Limb (tissue), 2 donors: ENCODE measurements around the gene FAM107A.

Source experiments
- DNase-seq, 2 donors: peaks; one replicate each; pipeline ENCODE4 v3.0.0-alpha.2; 2016; ENCODE audit errors: extremely low spot score in 2 of 2

FAM107A gene

DNA sequence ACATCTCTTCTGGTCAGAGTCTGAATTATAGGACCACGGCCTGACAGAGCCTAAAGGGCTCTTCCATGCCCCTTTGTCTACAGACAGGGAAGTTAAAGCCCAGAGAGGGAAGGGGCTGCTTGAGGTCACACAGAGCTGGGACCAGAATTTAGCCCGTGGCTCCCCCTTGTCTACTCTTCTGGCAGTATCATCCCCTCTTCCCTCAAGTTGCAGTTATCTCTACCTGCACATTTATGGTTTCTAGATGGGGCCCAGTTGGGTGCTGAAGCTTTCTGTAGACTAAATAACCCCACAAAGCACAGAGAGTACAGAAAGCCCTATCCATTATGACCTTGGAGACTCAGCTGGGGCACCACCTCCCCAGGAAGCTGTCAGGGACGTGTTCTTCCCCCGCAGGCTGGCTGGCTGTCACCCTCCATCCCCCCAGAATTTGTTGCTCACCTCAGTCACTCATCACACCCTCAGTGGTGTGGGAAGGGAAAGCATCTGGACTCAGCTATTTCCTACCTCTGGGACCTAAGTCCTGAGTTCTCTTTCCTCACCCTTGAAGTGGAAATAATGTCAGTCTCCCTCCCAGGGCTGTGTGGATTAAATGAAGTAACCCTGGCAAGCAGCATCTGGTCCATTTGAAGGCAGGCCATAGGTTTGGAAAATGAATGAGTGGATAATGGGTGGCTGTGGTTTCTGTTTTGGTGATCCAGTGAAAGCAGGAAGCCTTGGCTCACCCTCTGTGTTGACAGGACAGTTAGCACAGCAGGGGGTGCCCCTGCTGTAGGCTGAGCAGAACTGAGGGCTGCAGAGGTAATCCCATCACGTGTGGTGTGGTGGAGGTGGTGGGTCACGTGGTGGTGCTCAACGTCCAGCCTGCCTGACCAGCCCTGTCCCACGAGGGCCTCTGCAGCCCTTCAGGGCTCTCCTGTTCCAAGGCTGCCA, 56.5 kb downstream of the FAM107A start:
- DNase-seq = no peak

- no peak for DNase-seq
These were observed 57.4 kb downstream of the FAM107A start for GRCh38 chr3:58519668-58520402.

- no peak for DNase-seq
These were observed 58.9 kb downstream of the FAM107A start for GRCh38 chr3:58518291-58518789.

DNA sequence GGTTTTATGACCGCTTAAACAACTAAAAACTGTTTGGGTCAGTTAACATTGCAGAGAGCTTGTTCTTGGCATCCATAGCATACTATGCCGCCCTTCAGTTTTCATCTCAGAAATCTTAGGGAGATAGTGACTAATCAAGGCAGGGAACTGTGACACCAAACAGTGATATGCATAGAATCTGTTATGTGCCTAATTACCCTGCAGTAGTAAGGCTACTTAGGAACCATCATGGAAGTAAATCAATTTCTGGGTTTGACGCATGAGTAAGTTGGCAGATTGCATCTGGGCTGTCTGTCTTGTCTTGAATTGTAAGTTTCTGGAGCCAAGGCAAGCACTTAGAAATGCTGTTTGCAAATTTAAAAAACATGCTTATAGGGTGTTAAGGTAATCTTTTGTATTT, 62.8 kb downstream of the FAM107A start:
- no peak for DNase-seq
